Stimulated activated CD8-positive, alpha-beta memory T cell treated with anti-CD3 and anti-CD28 coated beads, Interleukin-2, amount 100 ng/mL, for 1 hour (primary cell): ENCODE results near the gene CWF19L2.
A peak's percentile ranks its signal among the peaks of the same experiment; 100 is the strongest.
"Not testable (repeated sequence)": the region's sequence is repeated elsewhere in the genome, so short reads cannot be mapped to it uniquely, and the experiment has no call there.

ENCODE experiments used
- DNase-seq, 2 donors: peaks; one replicate each; pipeline ENCODE4 v3.0.0-alpha.2; 2020; ENCODE audit warnings: low read depth in 2 of 2

Gene CWF19L2

GRCh38 chr11:107457558-107458271, at the start of gene CWF19L2:
CWF19L2 (minus strand) TSS chr11:107457825; CDS start chr11:107457816, 9 bp downstream.
- DNase-seq: peak; percentile 77 to 80

DNA sequence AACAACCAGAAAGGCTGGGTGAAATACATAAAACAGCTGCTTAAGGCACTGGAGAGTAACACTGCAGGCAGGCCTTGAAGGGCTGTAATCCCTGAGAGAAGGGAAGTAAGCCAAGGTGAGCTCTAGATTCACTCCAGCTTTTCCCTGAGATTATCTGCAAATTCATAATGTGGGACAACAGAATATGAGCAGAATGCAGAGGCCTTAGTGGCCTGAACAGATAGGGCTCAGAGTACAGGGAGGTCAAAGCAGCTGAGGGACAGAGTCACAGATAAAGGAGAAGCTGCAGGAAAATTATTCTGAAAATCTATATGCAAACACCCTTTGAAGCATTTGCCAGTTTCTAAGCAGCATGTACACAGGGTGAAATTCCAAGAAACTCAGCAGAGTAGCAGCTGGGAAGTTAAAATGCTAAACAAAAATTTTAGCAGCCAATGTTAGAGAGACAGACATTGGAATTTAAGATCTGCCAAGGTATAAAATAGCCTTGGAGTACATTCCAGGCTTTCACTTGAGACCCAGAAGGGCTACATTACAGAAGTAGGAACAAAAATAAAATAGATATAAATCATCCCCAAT, 48.1 kb upstream of the CWF19L2 start:
- DNase-seq: no peak

DNA sequence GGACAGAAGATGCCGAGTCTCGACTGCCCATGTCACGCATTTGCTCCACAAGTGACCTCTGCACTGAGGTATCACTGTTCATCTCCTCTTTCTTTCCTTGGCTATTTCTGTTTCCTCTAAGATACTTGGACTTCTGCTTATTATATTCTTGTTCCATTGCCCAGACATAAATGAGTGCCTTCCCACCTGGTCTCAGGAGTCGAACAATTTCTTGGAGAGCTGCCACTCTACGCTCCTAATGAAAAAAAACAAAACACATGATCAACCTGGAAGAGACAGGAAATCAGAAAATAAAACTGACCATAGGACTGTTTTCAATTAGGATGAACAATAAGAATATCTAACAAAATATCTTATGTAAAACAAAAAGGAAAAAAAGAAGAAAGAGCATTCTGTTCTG, 47.4 kb upstream of the CWF19L2 start:
- no peak for DNase-seq

- DNase-seq: no peak
Measured at GRCh38 chr11:107501713-107502112, 44.1 kb upstream of the CWF19L2 start.

- DNase-seq: not testable (repeated sequence)
Measured at GRCh38 chr11:107497371-107497770, 39.7 kb upstream of the CWF19L2 start.

GRCh38 chr11:107496011-107496410, 38.4 kb upstream of the CWF19L2 start:
- no peak for DNase-seq

GRCh38 chr11:107494055-107494454, 36.4 kb upstream of the CWF19L2 start:
- no peak for DNase-seq

GRCh38 chr11:107493117-107493516, 35.5 kb upstream of the CWF19L2 start:
- no peak for DNase-seq

DNA sequence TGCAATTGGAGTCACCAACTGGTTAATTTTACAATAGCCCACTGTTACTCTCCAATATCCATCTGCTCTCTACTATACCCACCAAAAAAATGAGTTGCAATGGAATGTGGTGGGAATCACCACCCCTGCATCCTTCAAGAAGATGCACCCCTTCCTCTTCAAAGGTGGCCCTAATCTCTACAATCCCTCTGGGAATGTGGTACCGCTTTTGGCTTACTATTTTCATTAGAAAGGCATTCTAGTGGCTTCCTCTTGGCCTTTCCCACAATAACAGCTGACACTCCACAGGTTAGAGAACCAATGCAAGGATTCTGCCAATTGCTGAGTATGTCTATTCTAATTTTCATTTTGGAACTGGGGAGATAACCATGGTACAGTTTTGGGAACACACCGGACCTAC, 33.2 kb upstream of the CWF19L2 start:
- no peak for DNase-seq

DNA sequence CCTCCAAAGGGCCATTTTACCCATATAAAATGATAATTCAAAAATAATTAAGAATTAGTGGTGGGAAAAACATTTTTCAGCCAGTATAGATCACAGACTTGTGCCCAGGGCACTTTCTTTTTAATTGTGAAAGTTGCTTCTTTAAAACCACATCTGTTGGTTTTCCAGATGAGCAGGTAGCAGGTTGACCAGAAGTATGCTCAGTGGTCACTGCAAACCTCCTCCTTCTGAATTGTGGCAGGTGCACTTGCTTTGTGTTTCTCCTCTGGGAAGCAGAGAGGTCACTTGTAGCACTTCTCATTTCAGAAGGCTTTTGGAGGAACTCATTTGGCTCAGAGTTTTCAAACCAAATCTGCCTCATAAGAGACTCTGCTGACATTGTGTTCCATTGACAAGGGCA, 24.6 kb upstream of the CWF19L2 start:
- no peak for DNase-seq

DNA sequence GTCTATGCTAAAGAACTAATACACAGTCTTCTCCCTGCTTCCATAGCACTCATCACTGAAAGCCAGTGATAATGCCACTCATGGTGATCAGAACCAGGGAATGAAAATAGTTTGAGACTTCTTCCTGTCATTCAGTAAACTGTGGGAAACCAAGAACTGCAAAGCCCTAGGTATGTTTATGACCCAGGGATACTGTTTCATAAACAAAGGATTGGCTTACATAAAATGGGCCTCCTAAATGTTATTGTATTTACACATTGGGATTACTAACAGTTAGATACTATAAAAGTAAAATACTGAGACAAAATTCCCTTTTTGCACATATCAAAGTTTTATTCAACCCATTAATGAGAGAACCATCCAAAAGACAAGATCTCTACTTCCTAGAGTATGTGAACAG, 21.3 kb upstream of the CWF19L2 start:
- no peak for DNase-seq

GRCh38 chr11:107477820-107478219, 20.2 kb upstream of the CWF19L2 start:
- no peak for DNase-seq

- DNase-seq: no peak
Measured at GRCh38 chr11:107473792-107474191, 16.2 kb upstream of the CWF19L2 start.

- no peak for DNase-seq
Measured at GRCh38 chr11:107472966-107473365, 15.3 kb upstream of the CWF19L2 start.

GRCh38 chr11:107468596-107468995, 11.0 kb upstream of the CWF19L2 start:
- DNase-seq: no peak

- no peak for DNase-seq
Measured at GRCh38 chr11:107467696-107468095, 10.1 kb upstream of the CWF19L2 start.

DNA sequence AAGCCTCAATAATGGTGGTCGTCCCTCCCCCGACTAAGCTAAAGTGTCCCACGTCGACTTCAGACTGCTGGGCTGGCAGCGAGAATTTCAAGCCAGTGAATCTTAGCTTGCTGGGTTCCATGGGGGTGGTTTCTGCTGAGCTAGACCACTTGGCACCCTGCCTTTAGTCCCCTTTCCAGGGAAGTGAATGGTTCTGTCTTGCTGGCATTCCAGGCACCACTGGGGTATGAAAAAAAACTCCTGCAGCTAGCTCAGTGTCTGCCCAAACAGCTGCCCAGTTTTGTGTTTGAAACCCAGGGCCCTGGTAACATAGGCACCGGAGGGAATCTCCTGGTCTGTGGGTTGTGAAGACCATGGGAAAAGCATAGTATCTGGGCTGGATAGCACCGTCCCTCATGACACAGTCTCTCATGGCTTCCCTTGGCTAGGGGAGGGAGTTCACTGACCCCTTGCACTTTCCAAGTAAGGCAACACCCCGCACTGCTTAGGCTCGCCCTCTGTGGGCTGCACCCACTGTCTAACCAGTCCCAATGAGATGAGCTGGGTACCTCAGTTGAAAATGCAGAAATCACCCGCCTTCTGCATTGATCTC, 8.7 kb upstream of the CWF19L2 start:
- not testable (repeated sequence) for DNase-seq

GRCh38 chr11:107457205-107457557, 444 bp downstream of the CWF19L2 start:
- no peak for DNase-seq

DNA sequence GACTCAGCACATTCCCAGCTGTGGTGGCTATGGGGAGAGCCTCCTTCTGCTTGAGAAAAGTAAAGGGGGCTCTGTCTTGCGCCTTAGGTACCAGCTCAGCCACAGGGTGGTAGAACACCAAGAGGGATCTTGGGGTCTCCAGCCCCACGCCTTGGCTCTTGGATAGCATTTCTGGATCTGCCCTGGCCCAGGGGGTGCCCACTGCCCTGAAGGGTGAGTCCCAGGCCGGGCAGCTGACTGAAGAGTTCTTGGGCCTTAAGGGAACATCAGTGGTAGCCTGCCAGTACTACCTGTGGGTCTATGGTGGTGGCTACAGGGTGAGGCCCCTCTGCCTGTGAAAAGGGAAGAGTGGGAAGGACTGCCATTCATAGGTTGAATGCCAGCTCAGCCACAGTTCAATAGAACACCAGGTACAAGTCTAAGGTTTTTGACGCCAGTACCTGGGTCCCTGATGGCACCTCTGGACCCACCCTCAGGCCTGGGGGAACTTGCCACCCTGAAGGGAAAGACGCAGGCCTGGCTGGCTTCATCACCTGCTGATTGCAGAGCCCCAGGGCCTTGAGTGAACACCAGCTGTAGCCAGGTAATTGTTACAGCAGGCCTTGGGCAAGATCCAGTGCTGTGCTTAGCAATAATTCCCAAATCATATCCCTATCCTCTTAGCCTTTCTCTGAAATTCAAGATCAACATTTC, 3.9 kb downstream of the CWF19L2 start:
- DNase-seq: no peak

- DNase-seq: no peak
Measured at GRCh38 chr11:107446822-107447431, 10.7 kb downstream of the CWF19L2 start.

- DNase-seq: no peak
Measured at GRCh38 chr11:107442715-107443215, 14.9 kb downstream of the CWF19L2 start.

- no peak for DNase-seq
Measured at GRCh38 chr11:107439586-107440167, 17.9 kb downstream of the CWF19L2 start.
